ENCODE data around the gene WDR75.

Gene WDR75

GRCh38 chr2:189516546-189516945 is 75.3 kb downstream of the WDR75 start:
- no peak for FAIRE-seq
- no peak for DNase-seq (ENCODE audit: insufficient read length, low spot score)
- TF ChIP-seq CTCF (IDR thresholded peaks at IDR 0.05; ENCODE audit: insufficient read depth, missing control alignments), result no peak

- FAIRE-seq, result no peak
- TF ChIP-seq CTCF (IDR thresholded peaks at IDR 0.05; ENCODE audit: insufficient read depth, missing control alignments), result no peak
Observed at GRCh38 chr2:189517847-189518535, 76.7 kb downstream of the WDR75 start.

GRCh38 chr2:189519631-189520387 is 78.5 kb downstream of the WDR75 start:
- DNase-seq (ENCODE audit: insufficient read length, low spot score), result no peak
- no peak for FAIRE-seq
- TF ChIP-seq CTCF (IDR thresholded peaks at IDR 0.05; ENCODE audit: insufficient read depth, missing control alignments), result no peak

More at GRCh38 chr2:189517847-189518535, 76.7 kb downstream of the WDR75 start:
- no peak for DNase-seq (ENCODE audit: insufficient read length, low spot score)

GRCh38 chr2:189521699-189522434 is 80.6 kb downstream of the WDR75 start:
- TF ChIP-seq CTCF (IDR thresholded peaks at IDR 0.05; ENCODE audit: insufficient read depth, missing control alignments), result no peak
- DNase-seq (ENCODE audit: insufficient read length, low spot score) (no peak), FAIRE-seq (no peak)

- FAIRE-seq (no peak), DNase-seq (ENCODE audit: insufficient read length, low spot score) (no peak)
- TF ChIP-seq CTCF (IDR thresholded peaks at IDR 0.05; ENCODE audit: insufficient read depth, missing control alignments), result no peak
Observed at GRCh38 chr2:189522435-189523151, 81.3 kb downstream of the WDR75 start.

GRCh38 chr2:189524746-189525145 is 83.5 kb downstream of the WDR75 start:
- TF ChIP-seq CTCF (IDR thresholded peaks at IDR 0.05; ENCODE audit: insufficient read depth, missing control alignments), result no peak
- FAIRE-seq, result no peak
- DNase-seq (ENCODE audit: insufficient read length, low spot score), result no peak
